GM20431 (cell line): ENCODE results near the gene CFAP141.
"Not testable (repeated sequence)": the region's sequence is repeated elsewhere in the genome, so short reads cannot be mapped to it uniquely, and the experiment has no call there.

Source experiments
- in situ Hi-C: fragments of 300-500 bp; cut with MseI, MboI; formaldehyde crosslinking; loops from one replicate; pipeline ENCODE4 v1.15.0; 2020; ENCODE audit warnings: low sequenced_read_pairs; ENCODE audit not compliant: unreplicated experiment

CFAP141 gene

GRCh38 chr1:154212083-154212482, 6.0 kb upstream of the CFAP141 start:
- in situ Hi-C loops, result no loop called here

GRCh38 chr1:154208677-154209388, 2.7 kb upstream of the CFAP141 start:
- in situ Hi-C loops, result no loop called here

- in situ Hi-C loops, result no loop called here
Measured at GRCh38 chr1:154207262-154207661, 1.1 kb upstream of the CFAP141 start.

GRCh38 chr1:154205778-154206177, 355 bp downstream of the CFAP141 start:
- in situ Hi-C loops, result not testable (repeated sequence)

- in situ Hi-C loops, result no loop called here
Measured at GRCh38 chr1:154199563-154199879, 6.6 kb downstream of the CFAP141 start.

- in situ Hi-C loops, result no loop called here
Measured at GRCh38 chr1:154198756-154199562, 7.2 kb downstream of the CFAP141 start.

GRCh38 chr1:154193821-154194220, 12.3 kb downstream of the CFAP141 start:
- in situ Hi-C loops, result no loop called here

GRCh38 chr1:154192476-154192875, 13.7 kb downstream of the CFAP141 start:
- in situ Hi-C loops, result no loop called here

- in situ Hi-C loops, result no loop called here
Measured at GRCh38 chr1:154191990-154192461, 14.1 kb downstream of the CFAP141 start, which contains the start of gene TPM3. TSS of gene TPM3 (minus strand) at chr1:154192100. CDS start at chr1:154192018, 82 bp downstream.

- in situ Hi-C loops, result no loop called here
Measured at GRCh38 chr1:154190550-154190949, 15.6 kb downstream of the CFAP141 start.

- in situ Hi-C loops, result no loop called here
Measured at GRCh38 chr1:154186852-154187501, 19.2 kb downstream of the CFAP141 start.

GRCh38 chr1:154186177-154186576, 20.0 kb downstream of the CFAP141 start:
- in situ Hi-C loops, result no loop called here

GRCh38 chr1:154183046-154183915, 22.9 kb downstream of the CFAP141 start:
- in situ Hi-C loops, result no loop called here

- in situ Hi-C loops, result no loop called here
Measured at GRCh38 chr1:154182344-154183045, 23.6 kb downstream of the CFAP141 start.

GRCh38 chr1:154181944-154182343, 24.2 kb downstream of the CFAP141 start:
- in situ Hi-C loops, result no loop called here

- in situ Hi-C loops, result no loop called here
Measured at GRCh38 chr1:154179946-154180687, 26.0 kb downstream of the CFAP141 start.

GRCh38 chr1:154178911-154179811, 27.0 kb downstream of the CFAP141 start:
- in situ Hi-C loops, result no loop called here

- in situ Hi-C loops, result no loop called here
Measured at GRCh38 chr1:154178013-154178412, 28.1 kb downstream of the CFAP141 start.
